Fibroblast of the aortic adventitia (primary cell): ENCODE data around the gene CA4. TPM values are rescaled to one million over a fixed set of nuclear protein-coding genes. Genes with fewer than 3 reads are reported as not detected.

Source experiments
- DNase-seq: peaks from one replicate; pipeline ENCODE4 v3.0.0-alpha.2; 2010; ENCODE audit warnings: low read depth
- H3K4me3 ChIP-seq: 2 replicates; pipeline ENCODE4 v1.5.1; 2011; ENCODE audit warnings: low read depth, mild to moderate bottlenecking, control low read depth, low read length, moderate library complexity
- total RNA-seq: library from RNA; depleted of rRNA; stranded (reverse); fragments of >200 nt; gene quantifications from 2 replicates; pipeline ENCODE4 v1.2.3, GENCODE V29; 2012; ENCODE audit warnings: low replicate concordance
- TF ChIP-seq, protein P1 (sequence below): IDR thresholded peaks from 2 replicates; pipeline ENCODE4 v1.5.1; 2011; ENCODE audit warnings: mild to moderate bottlenecking, low read length, control low read depth, inconsistent platforms; ENCODE audit not compliant: insufficient read depth

Gene CA4
- total RNA-seq, 1 donor = not detected

DNA sequence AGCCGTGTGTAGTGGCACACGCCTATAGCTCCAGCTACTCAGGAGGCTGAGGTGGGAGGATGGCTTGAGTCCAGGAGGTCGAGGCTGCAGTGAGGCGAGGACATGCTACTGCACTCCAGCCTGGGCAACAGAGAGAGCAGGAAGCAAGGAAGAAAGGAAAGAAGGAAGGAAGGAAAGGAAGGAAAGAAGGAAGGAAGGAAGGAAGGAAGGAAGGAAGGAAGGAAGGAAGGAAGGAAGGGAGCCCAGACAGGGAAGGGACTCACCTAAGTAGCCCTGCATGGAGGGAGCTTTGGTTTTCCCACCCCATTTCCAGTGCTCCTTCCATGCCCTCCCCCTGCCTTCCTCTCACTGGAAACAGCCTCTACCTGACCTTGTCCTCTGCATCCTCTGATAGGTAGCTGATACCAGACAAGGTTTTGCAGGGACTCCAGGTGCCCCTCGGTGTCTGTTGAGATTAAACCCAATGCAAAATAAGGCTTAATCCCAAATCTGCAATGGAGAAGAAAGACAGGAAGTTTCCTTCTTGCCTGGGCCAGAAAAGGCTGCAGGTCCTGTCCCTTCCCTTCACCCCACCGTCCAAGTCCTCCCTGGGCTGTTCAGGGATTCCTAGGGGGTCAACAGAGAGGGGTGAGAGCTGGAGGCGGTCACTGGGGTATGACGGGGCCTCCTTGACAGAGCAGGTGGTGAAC, 21.5 kb upstream of the CA4 start:
- TF ChIP-seq, protein P1, sequence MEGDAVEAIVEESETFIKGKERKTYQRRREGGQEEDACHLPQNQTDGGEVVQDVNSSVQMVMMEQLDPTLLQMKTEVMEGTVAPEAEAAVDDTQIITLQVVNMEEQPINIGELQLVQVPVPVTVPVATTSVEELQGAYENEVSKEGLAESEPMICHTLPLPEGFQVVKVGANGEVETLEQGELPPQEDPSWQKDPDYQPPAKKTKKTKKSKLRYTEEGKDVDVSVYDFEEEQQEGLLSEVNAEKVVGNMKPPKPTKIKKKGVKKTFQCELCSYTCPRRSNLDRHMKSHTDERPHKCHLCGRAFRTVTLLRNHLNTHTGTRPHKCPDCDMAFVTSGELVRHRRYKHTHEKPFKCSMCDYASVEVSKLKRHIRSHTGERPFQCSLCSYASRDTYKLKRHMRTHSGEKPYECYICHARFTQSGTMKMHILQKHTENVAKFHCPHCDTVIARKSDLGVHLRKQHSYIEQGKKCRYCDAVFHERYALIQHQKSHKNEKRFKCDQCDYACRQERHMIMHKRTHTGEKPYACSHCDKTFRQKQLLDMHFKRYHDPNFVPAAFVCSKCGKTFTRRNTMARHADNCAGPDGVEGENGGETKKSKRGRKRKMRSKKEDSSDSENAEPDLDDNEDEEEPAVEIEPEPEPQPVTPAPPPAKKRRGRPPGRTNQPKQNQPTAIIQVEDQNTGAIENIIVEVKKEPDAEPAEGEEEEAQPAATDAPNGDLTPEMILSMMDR = no peak
- no peak overlapping the region for H3K4me3 ChIP-seq
- DNase-seq = no peak

DNA sequence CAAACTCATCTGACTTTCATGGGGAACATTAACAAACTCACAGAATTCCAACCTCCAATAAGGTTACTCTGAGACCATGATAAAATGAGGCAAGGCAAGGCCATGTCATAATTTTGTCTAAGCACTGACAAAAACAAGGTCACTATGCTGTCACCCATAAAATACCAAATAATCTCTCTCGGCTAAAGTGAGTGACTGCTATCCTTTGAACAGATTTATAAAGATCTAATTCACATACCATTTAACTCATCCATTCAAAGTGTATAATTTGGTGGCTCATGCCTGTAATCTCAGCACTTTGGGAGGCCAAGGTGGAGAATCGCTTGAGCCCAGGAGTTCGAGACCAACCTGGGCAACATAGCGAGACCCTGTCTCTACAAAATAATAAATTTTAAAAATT, 20.6 kb upstream of the CA4 start:
- DNase-seq = no peak
- H3K4me3 ChIP-seq = no peak overlapping the region
- TF ChIP-seq, protein P1 = no peak

DNA sequence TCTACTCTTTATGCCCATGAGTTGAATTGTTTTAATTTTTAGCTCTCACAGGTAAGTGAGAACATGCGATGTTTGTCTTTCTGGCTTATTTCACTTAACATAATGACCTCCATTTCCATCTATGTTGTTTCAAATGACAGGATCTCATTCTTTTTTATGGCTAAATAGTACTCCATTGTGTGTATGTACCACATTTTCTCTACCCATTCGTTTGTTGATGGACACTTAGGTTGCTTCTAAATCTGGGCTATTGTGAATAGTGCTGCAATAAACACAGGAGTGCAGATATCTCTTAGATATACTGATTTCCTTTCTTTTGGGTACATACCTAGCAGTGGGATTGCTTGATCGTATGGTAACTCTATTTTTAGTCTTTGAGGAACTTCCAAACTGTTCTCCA, 19.3 kb upstream of the CA4 start:
- TF ChIP-seq, protein P1 = no peak
- H3K4me3 ChIP-seq = no peak overlapping the region
- no peak for DNase-seq

DNA sequence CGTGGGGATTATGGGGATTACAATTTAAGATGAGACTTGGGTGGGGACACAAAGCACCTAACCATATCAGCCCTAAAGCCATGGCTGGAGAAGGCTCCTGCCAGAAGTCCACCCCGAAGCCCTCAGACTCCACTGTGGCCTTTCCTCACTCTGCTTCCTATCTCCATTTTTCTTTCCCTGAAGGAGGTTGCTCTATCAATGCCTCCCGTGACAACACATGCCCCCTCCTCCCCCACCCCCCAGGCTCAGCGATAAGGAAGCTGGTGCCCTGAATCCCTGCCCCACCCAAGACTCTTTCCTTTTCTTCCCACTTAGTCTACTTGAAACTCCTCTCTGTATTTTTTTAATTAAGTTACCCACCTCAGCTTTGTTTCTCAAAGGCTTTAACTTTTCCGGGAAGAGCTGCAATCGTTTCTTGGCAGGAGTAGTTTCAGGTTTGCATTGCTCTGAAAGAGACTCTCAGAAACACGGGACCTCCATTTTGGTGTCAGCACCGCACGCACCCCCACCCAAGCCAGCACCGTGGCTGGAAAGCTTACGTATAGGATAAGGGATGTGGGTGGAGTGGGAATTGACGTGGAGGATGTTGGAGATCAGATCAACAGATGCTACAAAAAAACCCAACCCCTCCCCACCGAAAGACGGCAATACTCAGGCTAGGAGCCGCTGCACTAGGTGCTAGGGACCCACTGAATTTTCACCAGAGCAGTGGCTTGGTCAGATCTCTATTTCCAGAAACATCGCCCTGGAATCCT, 15.2 kb upstream of the CA4 start:
- H3K4me3 ChIP-seq = peak overlapping the region; percentile 90
- TF ChIP-seq, protein P1 = no peak
- DNase-seq = peak; percentile 59

DNA sequence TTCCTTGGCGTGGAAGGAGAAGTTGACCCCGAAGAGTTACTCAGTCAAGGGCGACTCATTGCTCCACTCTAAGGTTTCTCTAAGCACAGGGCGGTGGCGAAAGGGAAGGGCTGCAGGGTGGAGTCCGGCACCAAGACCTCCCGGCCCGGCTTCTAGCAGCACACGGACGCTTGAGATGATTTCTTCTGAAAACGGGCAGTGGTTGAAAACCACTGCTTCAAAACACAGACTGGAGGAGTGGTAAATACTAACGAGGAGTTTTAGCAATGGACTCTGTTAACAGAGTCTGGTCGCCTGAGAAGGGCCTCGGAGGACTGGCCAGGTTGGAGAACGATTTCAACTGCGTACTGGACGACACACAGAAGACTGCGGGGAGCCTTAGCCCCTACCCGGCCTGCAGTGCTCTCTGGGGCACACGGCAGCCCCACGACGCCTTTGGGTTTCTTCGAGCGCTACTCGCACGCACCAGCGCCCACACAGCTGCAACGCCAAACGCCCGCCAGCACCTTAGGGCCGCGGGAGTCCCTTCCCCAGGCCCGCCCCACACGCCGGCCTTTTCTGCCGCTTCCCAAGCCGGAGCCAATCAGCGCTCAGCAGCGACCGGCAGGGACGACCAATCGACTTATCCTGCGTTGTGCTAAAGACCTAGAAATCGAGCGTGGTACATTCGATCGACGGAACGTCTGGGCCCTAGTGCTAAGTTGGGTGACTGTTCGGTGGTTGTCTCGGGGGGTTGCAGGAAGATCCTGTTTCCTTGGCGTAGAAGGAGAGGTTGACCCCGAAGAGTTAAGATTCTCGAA, 14.4 kb upstream of the CA4 start:
- H3K4me3 ChIP-seq = peak overlapping the region; percentile 90
- TF ChIP-seq, protein P1 = no peak
- peak; percentile 87 for DNase-seq

DNA sequence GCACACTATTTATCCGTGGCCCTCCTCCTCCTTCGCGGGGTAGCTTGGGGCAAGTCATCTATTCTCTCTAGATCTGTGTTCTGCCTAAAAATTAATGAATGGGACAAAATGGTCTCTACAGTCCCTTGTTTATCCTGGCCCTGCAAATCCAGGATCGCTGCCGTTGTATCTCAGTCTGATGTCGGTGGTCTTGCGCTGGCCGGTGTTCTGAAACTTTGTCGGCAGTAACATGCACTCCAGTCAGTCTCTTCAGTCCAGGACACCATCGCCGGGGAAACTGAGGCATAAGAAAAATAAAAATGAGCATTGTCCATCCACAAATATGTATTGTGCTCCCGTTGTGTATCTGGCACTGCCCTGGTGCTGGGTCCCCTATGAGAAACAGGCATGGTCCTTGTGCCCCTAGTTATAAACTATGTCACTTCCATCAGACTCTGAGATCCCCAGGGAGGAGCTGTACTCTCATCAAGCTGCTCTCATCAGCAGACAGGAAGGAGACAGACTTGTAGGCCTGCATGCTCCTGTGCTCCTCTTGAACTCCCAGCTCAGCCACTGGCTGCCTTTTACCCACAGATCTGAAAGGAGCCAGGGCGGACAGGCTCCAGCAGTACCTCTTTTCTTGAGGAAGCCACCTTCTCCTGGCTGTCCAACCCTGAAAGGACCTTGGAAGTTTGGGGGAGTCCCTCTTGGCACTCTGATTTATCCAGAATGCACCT, 13.7 kb upstream of the CA4 start:
- H3K4me3 ChIP-seq = peak overlapping the region; percentile 90
- TF ChIP-seq, protein P1 = no peak
- DNase-seq = no peak
